ENCODE results near the gene EML1.

EML1 gene

GRCh38 chr14:99831903-99832685 lies 38.9 kb downstream of the EML1 start:
- peak; percentile 86 for DNase-seq

- DNase-seq, result no peak
Observed at GRCh38 chr14:99837822-99838221, 44.6 kb downstream of the EML1 start.

GRCh38 chr14:99838639-99839134 lies 45.5 kb downstream of the EML1 start:
- DNase-seq, result no peak

- no peak for DNase-seq
Observed at GRCh38 chr14:99839696-99840095, 46.5 kb downstream of the EML1 start.

- DNase-seq, result no peak
Observed at GRCh38 chr14:99840265-99840664, 47.1 kb downstream of the EML1 start.

- no peak for DNase-seq
Observed at GRCh38 chr14:99840774-99841305, 47.6 kb downstream of the EML1 start.

- DNase-seq, result no peak
Observed at GRCh38 chr14:99841436-99842071, 48.3 kb downstream of the EML1 start.

GRCh38 chr14:99842141-99842540 lies 48.9 kb downstream of the EML1 start:
- no peak for DNase-seq

- DNase-seq, result no peak
Observed at GRCh38 chr14:99846808-99847207, 53.6 kb downstream of the EML1 start.

GRCh38 chr14:99850709-99851108 lies 57.5 kb downstream of the EML1 start:
- peak; percentile 45 for DNase-seq

- no peak for DNase-seq
Observed at GRCh38 chr14:99852578-99852977, 59.4 kb downstream of the EML1 start.

GRCh38 chr14:99853206-99853605 lies 60.0 kb downstream of the EML1 start:
- DNase-seq, result no peak

GRCh38 chr14:99854831-99855230 lies 61.6 kb downstream of the EML1 start:
- DNase-seq, result no peak

- DNase-seq, result no peak
Observed at GRCh38 chr14:99855271-99855670, 62.1 kb downstream of the EML1 start.

- no peak for DNase-seq
Observed at GRCh38 chr14:99857551-99857950, 64.3 kb downstream of the EML1 start.

GRCh38 chr14:99860219-99860618 lies 67.0 kb downstream of the EML1 start:
- DNase-seq, result no peak

GRCh38 chr14:99862136-99862535 lies 68.9 kb downstream of the EML1 start:
- no peak for DNase-seq

- DNase-seq, result no peak
Observed at GRCh38 chr14:99863059-99863458, 69.8 kb downstream of the EML1 start.

- no peak for DNase-seq
Observed at GRCh38 chr14:99865408-99865807, 72.2 kb downstream of the EML1 start.

GRCh38 chr14:99870617-99871016 lies 77.4 kb downstream of the EML1 start:
- no peak for DNase-seq

- peak; percentile 71 for DNase-seq
Observed at GRCh38 chr14:99871771-99872170, 78.6 kb downstream of the EML1 start.

- peak; percentile 69 for DNase-seq
Observed at GRCh38 chr14:99872786-99873440, 79.7 kb downstream of the EML1 start.

- DNase-seq, result peak; percentile 63
Observed at GRCh38 chr14:99873653-99874052, 80.4 kb downstream of the EML1 start.

- DNase-seq, result no peak
Observed at GRCh38 chr14:99874306-99874705, 81.1 kb downstream of the EML1 start.

Data from retina (tissue), 1 donor.